Ovary (tissue), 9 donors: ENCODE measurements around the gene TMEM134. TPM values are rescaled to one million over a fixed set of nuclear protein-coding genes. Genes with fewer than 3 reads are reported as not detected.

Experiments used
- DNase-seq, 5 donors: peaks; one replicate each; pipeline ENCODE4 v3.0.0-alpha.2; 2019 to 2020
- H3K27ac ChIP-seq, 2 donors: fragments of 200-600 bp; one replicate each; pipeline versions ENCODE4 v1.5.1 to v1.8.0; 2019 to 2022
- H3K27me3 ChIP-seq: fragments of 200-600 bp; one replicate; pipeline ENCODE4 v1.8.0; 2022
- H3K36me3 ChIP-seq: fragments of 200-600 bp; sonication (generic); one replicate; pipeline ENCODE4 v1.5.1; 2019
- H3K4me1 ChIP-seq: one replicate; pipeline ENCODE4 v1.8.1; 2013; ENCODE audit warnings: mild to moderate bottlenecking, moderate library complexity; ENCODE audit not compliant: insufficient read depth
- H3K4me3 ChIP-seq: fragments of 200-600 bp; sonication (generic); one replicate; pipeline ENCODE4 v1.5.1; 2017
- H3K9me3 ChIP-seq, 2 donors: fragments of 200-600 bp in 1 of 2; sonication (generic) in 1 of 2; one replicate each; pipeline versions ENCODE4 v1.5.1 to v1.8.1; 2013 to 2019; ENCODE audit warnings: mild to moderate bottlenecking in 1 of 2, moderate library complexity in 1 of 2
- CTCF ChIP-seq, 3 donors: fragments of 450-650 bp in 2 of 3; fragments of 200-600 bp in 1 of 3; IDR thresholded peaks; one replicate each; pipeline versions ENCODE4 v1.5.1 to v1.8.0; 2016 to 2022; ENCODE audit warnings: antibody characterized with exemption in 3 of 3, mild to moderate bottlenecking in 1 of 3
- EP300 ChIP-seq: sonication (generic); formaldehyde crosslinking; IDR thresholded peaks from one replicate; pipeline ENCODE4 v1.6.1; 2017; ENCODE audit warnings: antibody characterized with exemption
- POLR2A ChIP-seq: fragments of 450-650 bp; IDR thresholded peaks from one replicate; pipeline ENCODE4 v1.6.1; 2017; ENCODE audit warnings: antibody characterized with exemption, mild to moderate bottlenecking, moderate library complexity
- WGBS, 3 donors: extraction: QIAGEN DNeasy Blood & Tissue Kit in 1 of 3; methylation state at CpG; one replicate each; pipeline versions ENCODE4 v1.1.5 to v1.1.7; 2013 to 2017; 5-methylcytosine and 5-hydroxymethylcytosine counted together
- intact Hi-C, 4 donors: fragments of 100-400 bp; cut with DNase I; formaldehyde crosslinking; loops; one replicate each; pipeline versions ENCODE4 v1.11.0 to v1.15.1; 2022 to 2023
- polyA plus RNA-seq, 2 donors: library from polyadenylated mRNA; stranded (reverse); fragments of 200-250 nt in 1 of 2; fragments of 350-450 nt in 1 of 2; fragmentation: Illumina TruSeq in 1 of 2; extraction: RNeasy Lipid Tissue Mini Kit (QIAGEN cat#74804) in 1 of 2; gene quantifications; one replicate each; pipeline ENCODE4 v1.2.3, GENCODE V29; 2013 to 2014
- total RNA-seq, 7 donors: library from RNA; depleted of rRNA in 2 of 7; stranded (reverse); fragments of >200 nt in 2 of 7; fragmentation: NEBNext Ultra II Directional in 3 of 7; extraction: Animal tissue kit (Norgen Biotek cat#: 25700) in 3 of 7; gene quantifications; one replicate each; pipeline versions ENCODE4 v1.1.0 to v1.2.4, GENCODE V29; 2016 to 2023
- donor health status: DM: no; HTN: no; CAD: no; lungs with moderate emphysema.
- donor health status: DM: no; HTN: no; CAD: no.
- donor health status: Bipolar disorder and iron deficiency.
- donor health status: DM: yes; HTN: yes; CAD: no.
- donor health status: DM: no; HTN: no; CAD: no.
- donor health status: DM: yes; HTN: yes; CAD: no.

Gene TMEM134
- total and polyA plus RNA-seq, 9 donors, result 2.7 to 69.8 (median 44.3) TPM

DNA sequence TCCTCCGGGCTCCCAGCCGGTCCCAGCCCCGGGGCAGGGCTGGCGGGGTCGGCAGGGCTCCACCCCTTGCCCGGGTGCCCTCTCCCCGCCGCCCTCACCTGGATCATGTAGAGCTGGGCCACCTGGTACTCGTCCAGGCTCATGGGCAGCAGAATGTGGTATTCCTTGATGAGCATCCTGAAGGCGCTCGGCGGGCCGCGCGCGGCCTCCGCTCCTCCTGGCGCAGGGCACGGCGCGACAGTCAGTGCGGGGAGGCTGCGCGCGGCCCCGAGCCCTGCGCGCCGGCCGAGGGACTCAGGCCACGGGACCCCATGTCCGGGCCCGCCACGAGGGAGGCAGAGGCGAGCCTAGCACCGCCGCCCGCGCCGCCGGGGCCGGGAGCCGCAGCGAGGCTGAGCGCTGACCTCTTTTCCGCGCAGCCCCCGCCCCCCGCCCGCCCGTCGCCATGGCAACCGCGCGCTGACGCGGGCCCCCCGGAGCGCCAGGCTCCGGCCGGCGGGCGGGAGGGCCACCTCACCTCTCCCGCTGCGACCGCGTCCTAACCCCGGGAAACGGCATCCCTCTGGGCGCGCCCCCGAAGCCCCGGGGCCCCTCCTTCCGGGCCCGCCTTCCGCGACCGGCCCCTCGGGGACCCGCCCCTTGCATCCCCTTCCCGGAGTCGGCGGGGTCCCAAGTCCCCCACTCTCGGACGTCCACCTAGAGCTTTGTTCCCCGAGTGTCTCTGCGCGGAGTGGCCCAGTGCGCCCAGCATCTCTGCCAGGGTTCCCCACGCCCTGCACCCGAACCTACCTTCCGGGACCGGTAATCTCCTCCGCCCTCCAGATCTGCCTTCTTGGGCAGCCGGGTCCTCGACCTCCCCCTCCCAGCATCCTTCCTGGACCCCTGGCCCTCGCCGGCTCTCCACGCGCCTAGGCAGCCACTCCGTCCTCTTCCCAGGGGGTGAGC is 35.2 kb upstream of the TMEM134 start:
- peak in 2 of 5 donors; percentile 62 to 71 for DNase-seq
- no peak for TF ChIP-seq CTCF (IDR thresholded peaks at IDR 0.05)
- TF ChIP-seq EP300, result no peak
- no peak for TF ChIP-seq POLR2A
- H3K9me3 ChIP-seq, result no peaks in the 10 kb centered on the region
- H3K4me3 ChIP-seq, result peak overlapping the region; percentile 37
- peaks cover 13% of the 10 kb centered on the region for H3K4me1 ChIP-seq
- intact Hi-C loops, result loop anchor here in 3 of 4 donors (5.0 to 10.0 kb wide), 3 partner anchors 59 to 147 kb away; partner anchors contain the start of genes CORO1B (in 1 of the 3), PPP1CA (in 1 of the 3) and TBC1D10C (in 1 of the 3)
- 1 to 3% (median 1%) methylated on average over 70 to 101 of the region's 101 CpGs for WGBS, 3 donors
- H3K27me3 ChIP-seq, result no peaks in the 10 kb centered on the region
- H3K27ac ChIP-seq, result peak overlapping the region in 1 of 2 donors; percentile 31
- H3K36me3 ChIP-seq, result no peaks in the 10 kb centered on the region

GRCh38 chr11:67503119-67504004 is 34.3 kb upstream of the TMEM134 start:
- Histone ChIP-seq H3K27ac (no peak overlapping the region), H3K27me3 (no peaks in the 10 kb centered on the region), H3K9me3 (no peaks in the 10 kb centered on the region), H3K36me3 (no peaks in the 10 kb centered on the region), H3K4me3 (no peak overlapping the region), H3K4me1 (peaks cover 13% of the 10 kb centered on the region)
- 73 to 80% (median 75%) methylated on average over 19 of the region's 19 CpGs for WGBS, 3 donors
- intact Hi-C loops, result loop anchor here in 3 of 4 donors (5.0 to 10.0 kb wide), 3 partner anchors 59 to 146 kb away; partner anchors contain the start of genes CORO1B (in 1 of the 3), PPP1CA (in 1 of the 3) and TBC1D10C (in 1 of the 3)
- TF ChIP-seq EP300 (no peak), CTCF (IDR thresholded peaks at IDR 0.05) (no peak), POLR2A (no peak)
- peak in 1 of 5 donors; percentile 42 for DNase-seq

GRCh38 chr11:67502328-67502979 is 33.4 kb upstream of the TMEM134 start:
- H3K4me3 ChIP-seq, result no peak overlapping the region
- no peaks in the 10 kb centered on the region for H3K9me3 ChIP-seq
- TF ChIP-seq CTCF (IDR thresholded peaks at IDR 0.05), result no peak
- no peak for TF ChIP-seq EP300
- TF ChIP-seq POLR2A, result no peak
- no peaks in the 10 kb centered on the region for H3K36me3 ChIP-seq
- 90 to 96% (median 94%) methylated on average over 18 of the region's 18 CpGs for WGBS, 3 donors
- no peaks in the 10 kb centered on the region for H3K27me3 ChIP-seq
- H3K27ac ChIP-seq, result no peak overlapping the region
- DNase-seq, result peak in 1 of 5 donors; percentile 25
- H3K4me1 ChIP-seq, result peaks cover 10% of the 10 kb centered on the region
- intact Hi-C loops, result loop anchor here in 3 of 4 donors (5.0 to 10.0 kb wide), 3 partner anchors 58 to 145 kb away; partner anchors contain the start of genes CORO1B (in 1 of the 3), PPP1CA (in 1 of the 3) and TBC1D10C (in 1 of the 3)
